ENCODE results near the gene TPRN.

DNA sequence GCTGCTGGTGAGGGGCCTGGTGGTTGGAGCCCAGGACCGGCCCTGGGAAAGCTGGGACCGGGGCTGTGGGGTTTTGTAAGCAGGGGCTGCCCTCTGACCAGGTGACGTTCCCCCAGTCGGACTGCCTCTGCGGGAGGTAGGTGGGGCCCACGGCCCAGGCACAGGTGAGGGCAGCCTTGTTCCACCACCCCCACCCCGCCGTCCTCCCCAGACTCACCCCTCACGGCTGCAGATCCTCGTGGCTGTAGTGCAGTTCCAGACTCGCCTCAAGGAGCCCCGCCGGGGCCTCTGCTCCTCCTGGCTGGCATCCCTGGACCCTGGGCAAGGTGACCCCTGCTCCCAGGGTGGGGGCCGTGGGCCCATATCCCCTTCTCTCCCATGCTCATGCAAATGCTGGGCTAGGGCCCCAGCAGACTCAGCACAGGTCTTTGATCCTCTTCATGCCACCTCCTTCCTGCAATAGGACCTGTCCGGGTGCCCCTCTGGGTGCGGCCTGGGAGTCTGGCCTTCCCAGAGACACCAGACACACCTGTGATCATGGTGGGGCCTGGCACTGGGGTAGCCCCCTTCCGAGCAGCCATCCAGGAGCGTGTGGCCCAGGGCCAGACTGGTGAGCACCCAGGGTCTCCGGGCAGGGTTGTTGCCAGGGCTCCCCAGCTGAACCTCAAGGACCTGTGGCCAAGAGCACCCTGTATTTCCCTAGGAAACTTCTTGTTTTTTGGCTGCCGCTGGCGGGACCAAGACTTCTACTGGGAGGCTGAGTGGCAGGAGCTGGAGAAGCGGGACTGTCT is 14.8 kb upstream of the TPRN start:
- TF ChIP-seq, protein P1, sequence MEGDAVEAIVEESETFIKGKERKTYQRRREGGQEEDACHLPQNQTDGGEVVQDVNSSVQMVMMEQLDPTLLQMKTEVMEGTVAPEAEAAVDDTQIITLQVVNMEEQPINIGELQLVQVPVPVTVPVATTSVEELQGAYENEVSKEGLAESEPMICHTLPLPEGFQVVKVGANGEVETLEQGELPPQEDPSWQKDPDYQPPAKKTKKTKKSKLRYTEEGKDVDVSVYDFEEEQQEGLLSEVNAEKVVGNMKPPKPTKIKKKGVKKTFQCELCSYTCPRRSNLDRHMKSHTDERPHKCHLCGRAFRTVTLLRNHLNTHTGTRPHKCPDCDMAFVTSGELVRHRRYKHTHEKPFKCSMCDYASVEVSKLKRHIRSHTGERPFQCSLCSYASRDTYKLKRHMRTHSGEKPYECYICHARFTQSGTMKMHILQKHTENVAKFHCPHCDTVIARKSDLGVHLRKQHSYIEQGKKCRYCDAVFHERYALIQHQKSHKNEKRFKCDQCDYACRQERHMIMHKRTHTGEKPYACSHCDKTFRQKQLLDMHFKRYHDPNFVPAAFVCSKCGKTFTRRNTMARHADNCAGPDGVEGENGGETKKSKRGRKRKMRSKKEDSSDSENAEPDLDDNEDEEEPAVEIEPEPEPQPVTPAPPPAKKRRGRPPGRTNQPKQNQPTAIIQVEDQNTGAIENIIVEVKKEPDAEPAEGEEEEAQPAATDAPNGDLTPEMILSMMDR (IDR thresholded peaks at IDR 0.05 in 8 of 11, conservative IDR thresholded peaks at IDR 0.05 in 3 of 11), result no peak
- TF ChIP-seq POLR2A (IDR thresholded peaks at IDR 0.05) (no peak), POLR2AphosphoS5 (IDR thresholded peaks at IDR 0.05) (no peak)
